Thyroid gland (tissue), 4 donors: ENCODE results near the gene MICOS13. TPM values are rescaled to one million over a fixed set of nuclear protein-coding genes. Genes with fewer than 3 reads are reported as not detected.

Experiments
- DNase-seq, 2 donors: peaks; one replicate each; pipeline ENCODE4 v3.0.0-alpha.2; 2019
- H3K27ac ChIP-seq, 3 donors: fragments of 200-600 bp; sonication (generic); 1 replicate in 2 of 3; 2 replicates in 1 of 3; pipeline ENCODE4 v1.5.1; 2016 to 2019; ENCODE audit warnings: mild to moderate bottlenecking in 1 of 3, moderate library complexity in 1 of 3
- H3K27me3 ChIP-seq: fragments of 200-600 bp; sonication (generic); one replicate; pipeline ENCODE4 v1.5.1; 2019
- H3K36me3 ChIP-seq, 2 donors: fragments of 200-600 bp; sonication (generic); one replicate each; pipeline ENCODE4 v1.5.1; 2016 to 2019
- H3K4me1 ChIP-seq, 2 donors: fragments of 200-600 bp; sonication (generic); one replicate each; pipeline ENCODE4 v1.5.1; 2017 to 2019
- H3K4me3 ChIP-seq, 3 donors: fragments of 200-600 bp; sonication (generic); replicated peaks in 1 of 3; 1 replicate in 2 of 3; 2 replicates in 1 of 3; pipeline ENCODE4 v1.5.1; 2016; ENCODE audit warnings: mild to moderate bottlenecking in 1 of 3
- H3K9me3 ChIP-seq: fragments of 200-600 bp; sonication (generic); one replicate; pipeline ENCODE4 v1.5.1; 2017
- POLR2A ChIP-seq, 2 donors: fragments of 450-650 bp; IDR thresholded peaks; one replicate each; pipeline ENCODE4 v1.6.1; 2017; ENCODE audit warnings: antibody characterized with exemption in 2 of 2, mild to moderate bottlenecking in 2 of 2, moderate library complexity in 1 of 2
- WGBS, 2 donors: methylation state at CpG; one replicate each; pipeline ENCODE4 v1.1.5; 2017; 5-methylcytosine and 5-hydroxymethylcytosine counted together
- intact Hi-C: fragments of 100-400 bp; cut with DNase I; formaldehyde crosslinking; loops from one replicate; pipeline ENCODE4 v1.15.1; 2023
- total RNA-seq, 4 donors: library from RNA; depleted of rRNA; stranded (reverse); fragments of >200 nt; gene quantifications; one replicate each; pipeline ENCODE4 v1.2.3, GENCODE V29; 2016
- TF ChIP-seq, protein P1 (sequence below), 6 experiments: fragments of 200-600 bp in 3 of 6; fragments of 450-650 bp in 3 of 6; sonication (generic) in 3 of 6; IDR thresholded peaks; one replicate each; pipeline ENCODE4 v1.5.1; 2016 to 2019; ENCODE audit warnings: antibody characterized with exemption in 6 of 6, mild to moderate bottlenecking in 2 of 6, inconsistent platforms in 1 of 6, moderate library complexity in 1 of 6

MICOS13 gene, protein sequence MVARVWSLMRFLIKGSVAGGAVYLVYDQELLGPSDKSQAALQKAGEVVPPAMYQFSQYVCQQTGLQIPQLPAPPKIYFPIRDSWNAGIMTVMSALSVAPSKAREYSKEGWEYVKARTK
- total RNA-seq = 10 to 100 TPM; 20.1 to 68.3 (median 47.2) TPM

- H3K4me1 ChIP-seq = peaks cover 8 to 15% of the 10 kb centered on the region in 2 donors
- H3K36me3 ChIP-seq = no peaks in the 10 kb centered on the region
- WGBS, 2 donors = 2% methylated on average over 21 to 24 of the region's 94 CpGs
- peak; percentile 99 for DNase-seq
- intact Hi-C loops = no loop called here
- peak in 1 of 2 donors; percentile 65 for TF ChIP-seq POLR2A (IDR thresholded peaks at IDR 0.05)
- TF ChIP-seq, protein P1, sequence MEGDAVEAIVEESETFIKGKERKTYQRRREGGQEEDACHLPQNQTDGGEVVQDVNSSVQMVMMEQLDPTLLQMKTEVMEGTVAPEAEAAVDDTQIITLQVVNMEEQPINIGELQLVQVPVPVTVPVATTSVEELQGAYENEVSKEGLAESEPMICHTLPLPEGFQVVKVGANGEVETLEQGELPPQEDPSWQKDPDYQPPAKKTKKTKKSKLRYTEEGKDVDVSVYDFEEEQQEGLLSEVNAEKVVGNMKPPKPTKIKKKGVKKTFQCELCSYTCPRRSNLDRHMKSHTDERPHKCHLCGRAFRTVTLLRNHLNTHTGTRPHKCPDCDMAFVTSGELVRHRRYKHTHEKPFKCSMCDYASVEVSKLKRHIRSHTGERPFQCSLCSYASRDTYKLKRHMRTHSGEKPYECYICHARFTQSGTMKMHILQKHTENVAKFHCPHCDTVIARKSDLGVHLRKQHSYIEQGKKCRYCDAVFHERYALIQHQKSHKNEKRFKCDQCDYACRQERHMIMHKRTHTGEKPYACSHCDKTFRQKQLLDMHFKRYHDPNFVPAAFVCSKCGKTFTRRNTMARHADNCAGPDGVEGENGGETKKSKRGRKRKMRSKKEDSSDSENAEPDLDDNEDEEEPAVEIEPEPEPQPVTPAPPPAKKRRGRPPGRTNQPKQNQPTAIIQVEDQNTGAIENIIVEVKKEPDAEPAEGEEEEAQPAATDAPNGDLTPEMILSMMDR (IDR thresholded peaks at IDR 0.05) = no peak
- peak within 1 kb of the TSS; percentile 93 to 99 (median 98) for H3K4me3 ChIP-seq
- H3K27ac ChIP-seq = peak within 1 kb of the TSS; percentile 92 to 96 (median 93)
- no peaks in the 10 kb centered on the region for H3K9me3 ChIP-seq
- no peaks in the 10 kb centered on the region for H3K27me3 ChIP-seq
Measured at GRCh38 chr19:5680437-5681368, at the start of gene MICOS13, which contains the start of gene HSD11B1L. MICOS13 (minus strand) TSS chr19:5680516; CDS start chr19:5680486, 30 bp downstream. HSD11B1L (plus strand) TSS chr19:5681027; CDS start chr19:5684833, 3,806 bp downstream.

- H3K27ac ChIP-seq = no peak overlapping the region
- no peak for TF ChIP-seq POLR2A (IDR thresholded peaks at IDR 0.05)
- TF ChIP-seq, protein P1 (IDR thresholded peaks at IDR 0.05) = no peak
- no peak overlapping the region for H3K4me3 ChIP-seq
- H3K4me1 ChIP-seq = no peaks in the 10 kb centered on the region
- no peaks in the 10 kb centered on the region for H3K27me3 ChIP-seq
- no peak for DNase-seq
- H3K36me3 ChIP-seq = no peaks in the 10 kb centered on the region
- no peaks in the 10 kb centered on the region for H3K9me3 ChIP-seq
- intact Hi-C loops = no loop called here
- WGBS, 2 donors = 90 to 94% methylated on average over 4 of the region's 4 CpGs
Measured at GRCh38 chr19:5727453-5728050, 47.2 kb upstream of the MICOS13 start.

- Histone ChIP-seq H3K27me3 (no peaks in the 10 kb centered on the region), H3K9me3 (no peaks in the 10 kb centered on the region), H3K4me1 (peaks cover 9 to 16% of the 10 kb centered on the region in 2 donors), H3K27ac (peak within 1 kb of the TSS; percentile 71 to 89 (median 81)), H3K36me3 (no peaks in the 10 kb centered on the region), H3K4me3 (peak within 1 kb of the TSS; percentile 57 to 97 (median 94))
- DNase-seq = peak; percentile 98 to 99
- intact Hi-C loops = no loop called here
- TF ChIP-seq, protein P1 (IDR thresholded peaks at IDR 0.05) = peak; percentile 79 to 98 (median 92)
- peak in 1 of 2 donors; percentile 64 for TF ChIP-seq POLR2A (IDR thresholded peaks at IDR 0.05)
- 0% methylated on average over 21 to 42 of the region's 90 CpGs for WGBS, 2 donors
Measured at GRCh38 chr19:5719961-5720790, 39.9 kb upstream of the MICOS13 start, which contains the start of the genes CATSPERD and LONP1. CATSPERD (plus strand) TSS chr19:5720637; CDS start chr19:5720738, 101 bp downstream. LONP1 (minus strand) TSS chr19:5720146; CDS start chr19:5720132, 14 bp downstream.

GRCh38 chr19:5719274-5719960, 39.1 kb upstream of the MICOS13 start:
- Histone ChIP-seq H3K27ac (peak overlapping the region; percentile 71 to 89 (median 81)), H3K36me3 (no peaks in the 10 kb centered on the region), H3K27me3 (no peaks in the 10 kb centered on the region), H3K4me3 (peak overlapping the region; percentile 57 to 97 (median 94)), H3K9me3 (no peaks in the 10 kb centered on the region), H3K4me1 (peaks cover 9 to 16% of the 10 kb centered on the region in 2 donors)
- TF ChIP-seq POLR2A (IDR thresholded peaks at IDR 0.05) = no peak
- TF ChIP-seq, protein P1 (IDR thresholded peaks at IDR 0.05) = no peak
- peak; percentile 21 to 28 for DNase-seq
- intact Hi-C loops = no loop called here
- 0 to 1% methylated on average over 20 to 21 of the region's 58 CpGs for WGBS, 2 donors
